MM.1S (cell line): Measurements from ENCODE around the gene LRPAP1.

Source experiments
- DNase-seq: peaks from one replicate; pipeline ENCODE4 v3.0.0-alpha.2; 2015
- H2AFZ ChIP-seq: fragments of 300-600 bp; sonication (generic); 2 replicates; pipeline ENCODE4 v1.6.0; 2016; ENCODE audit warnings: antibody characterized with exemption, low read length
- H3F3A ChIP-seq: fragments of 300-600 bp; sonication (generic); 2 replicates; pipeline ENCODE4 v1.6.1; 2016; ENCODE audit warnings: mild to moderate bottlenecking, antibody characterized with exemption, low read length, moderate library complexity, mixed read lengths; ENCODE audit not compliant: insufficient read depth
- H3K27ac ChIP-seq: fragments of 300-600 bp; sonication (generic); 2 replicates; pipeline ENCODE4 v1.5.1; 2016; ENCODE audit warnings: mild to moderate bottlenecking, low read length
- H3K27me3 ChIP-seq: fragments of 300-600 bp; sonication (generic); replicated peaks from 2 replicates; pipeline ENCODE4 v1.6.0; 2016; ENCODE audit warnings: low read length; ENCODE audit not compliant: insufficient read depth
- H3K36me3 ChIP-seq: fragments of 300-600 bp; sonication (generic); replicated peaks from 2 replicates; pipeline ENCODE4 v1.6.1; 2016; ENCODE audit warnings: mild to moderate bottlenecking, low read length, mixed read lengths; ENCODE audit not compliant: insufficient read depth
- H3K4me1 ChIP-seq: fragments of 300-600 bp; sonication (generic); 2 replicates; pipeline ENCODE4 v1.6.1; 2016; ENCODE audit warnings: low read length, mixed read lengths
- H3K4me2 ChIP-seq: fragments of 300-600 bp; sonication (generic); 2 replicates; pipeline ENCODE4 v1.6.0; 2016; ENCODE audit warnings: low read depth, low read length
- H3K4me3 ChIP-seq: fragments of 300-600 bp; sonication (generic); 2 replicates; pipeline ENCODE4 v1.5.1; 2016; ENCODE audit warnings: low read length, mixed read lengths
- H3K79me2 ChIP-seq: fragments of 300-600 bp; sonication (generic); 2 replicates; pipeline ENCODE4 v1.6.1; 2016; ENCODE audit warnings: mixed run types, low read length, mixed read lengths
- H3K9ac ChIP-seq: fragments of 300-600 bp; sonication (generic); 2 replicates; pipeline ENCODE4 v1.6.1; 2016; ENCODE audit warnings: low read length, mixed read lengths
- H3K9me2 ChIP-seq: fragments of 300-600 bp; sonication (generic); replicated peaks from 2 replicates; pipeline ENCODE4 v1.6.1; 2016; ENCODE audit warnings: mild to moderate bottlenecking, low read length, mixed read lengths; ENCODE audit not compliant: insufficient read depth
- H3K9me3 ChIP-seq: fragments of 300-600 bp; sonication (generic); replicated peaks from 2 replicates; pipeline ENCODE4 v1.6.1; 2016; ENCODE audit warnings: mild to moderate bottlenecking, low read length, mixed read lengths; ENCODE audit not compliant: insufficient read depth
- H4K20me1 ChIP-seq: fragments of 300-600 bp; sonication (generic); 2 replicates; pipeline ENCODE4 v1.6.1; 2016; ENCODE audit warnings: mild to moderate bottlenecking, low read length, moderate library complexity, mixed read lengths; ENCODE audit not compliant: insufficient read depth
- CTCF ChIP-seq: fragments of 300-600 bp; sonication (generic); IDR thresholded peaks from 2 replicates; pipeline ENCODE4 v1.5.1; 2016; ENCODE audit warnings: antibody characterized with exemption, low read length, mixed read lengths
- EZH2 ChIP-seq: fragments of 300-600 bp; sonication (generic); optimal IDR thresholded peaks from 2 replicates; pipeline ENCODE3; 2017; ENCODE audit warnings: low read depth, mild to moderate bottlenecking, antibody characterized with exemption, low read length, mixed read lengths
- EZH2phosphoT487 ChIP-seq: fragments of 300-600 bp; sonication (generic); IDR thresholded peaks from 2 replicates; pipeline ENCODE4 v1.6.1; 2018; ENCODE audit warnings: antibody characterized with exemption, low read length

The LRPAP1 gene

DNA sequence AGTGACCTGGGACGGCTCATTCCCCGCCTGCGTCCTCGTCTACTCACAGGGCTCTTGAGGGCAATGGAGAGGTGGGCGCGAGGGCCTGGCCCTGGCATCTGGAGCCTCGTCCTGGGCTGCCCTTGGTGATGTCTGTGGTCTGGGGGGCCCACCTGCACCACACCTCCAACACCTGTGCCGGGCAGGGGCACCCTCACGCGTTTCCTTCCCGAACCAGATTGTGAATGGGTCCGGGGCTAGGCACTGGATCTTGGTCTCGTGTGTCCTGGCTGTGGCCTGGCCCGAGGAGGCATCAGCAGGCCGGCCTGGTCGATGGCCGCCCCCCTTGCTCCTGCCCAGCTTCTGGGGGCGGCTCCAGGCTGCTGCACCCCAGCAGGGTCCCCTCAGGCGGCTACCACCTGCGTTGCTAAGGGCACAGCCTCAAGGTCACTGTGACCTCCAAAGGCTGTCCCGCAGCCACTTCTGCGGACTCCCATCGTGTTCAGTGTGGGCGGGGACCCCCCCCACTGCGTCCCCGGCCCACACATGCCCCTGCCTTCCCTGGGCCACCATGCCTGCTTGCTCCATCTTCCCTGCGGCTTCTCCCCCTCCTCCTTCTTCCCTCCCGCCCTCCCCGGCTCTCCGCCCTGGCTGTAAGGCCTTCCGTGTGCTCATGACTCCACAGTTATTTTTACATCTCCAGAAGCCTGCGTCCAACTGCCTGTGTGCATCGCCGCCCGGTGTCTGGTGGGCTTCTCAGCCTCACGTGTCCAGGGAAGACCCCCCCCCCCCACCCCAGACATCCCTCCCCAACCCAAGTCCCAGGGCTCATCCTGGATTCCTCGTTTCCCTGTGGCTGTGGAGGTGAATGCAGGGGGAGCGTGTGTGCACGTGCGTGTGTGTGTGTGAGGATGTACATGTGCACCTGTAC lies 65.3 kb downstream of the LRPAP1 start:
- no peak overlapping the region for H2AFZ ChIP-seq
- TF ChIP-seq EZH2phosphoT487 = no peak
- TF ChIP-seq CTCF = no peak
- no peak for TF ChIP-seq EZH2
- no peaks in the 10 kb centered on the region for H3K9me3 ChIP-seq
- H3K4me3 ChIP-seq = no peak overlapping the region
- H3K27ac ChIP-seq = no peak overlapping the region
- H3K9me2 ChIP-seq = no peaks in the 10 kb centered on the region
- H3K79me2 ChIP-seq = no peaks in the 10 kb centered on the region
- H4K20me1 ChIP-seq = no peaks in the 10 kb centered on the region
- DNase-seq = no peak
- no peaks in the 10 kb centered on the region for H3K4me1 ChIP-seq
- no peak overlapping the region for H3K9ac ChIP-seq
- H3K4me2 ChIP-seq = no peak overlapping the region
- no peaks in the 10 kb centered on the region for H3K36me3 ChIP-seq
- H3K27me3 ChIP-seq = peaks cover 71% of the 10 kb centered on the region
- no peaks in the 10 kb centered on the region for H3F3A ChIP-seq

GRCh38 chr4:3465698-3466671 lies 66.2 kb downstream of the LRPAP1 start:
- no peaks in the 10 kb centered on the region for H3K79me2 ChIP-seq

More at GRCh38 chr4:3465698-3466671, 66.2 kb downstream of the LRPAP1 start:
- Histone ChIP-seq H3F3A (no peaks in the 10 kb centered on the region), H3K27me3 (peaks cover 71% of the 10 kb centered on the region), H3K9me2 (no peaks in the 10 kb centered on the region), H3K27ac (no peak overlapping the region), H2AFZ (no peak overlapping the region), H3K9ac (no peak overlapping the region), H3K36me3 (no peaks in the 10 kb centered on the region), H3K9me3 (no peaks in the 10 kb centered on the region), H3K4me2 (no peak overlapping the region), H3K4me1 (no peaks in the 10 kb centered on the region), H3K4me3 (no peak overlapping the region), H4K20me1 (no peaks in the 10 kb centered on the region)
- TF ChIP-seq EZH2 (no peak), CTCF (no peak), EZH2phosphoT487 (no peak)
- no peak for DNase-seq
